Neural crest cell (in vitro differentiated cells): ENCODE data around the gene ERGIC1. TPM values are rescaled to one million over a fixed set of nuclear protein-coding genes. Genes with fewer than 3 reads are reported as not detected.
A peak's percentile ranks its signal among the peaks of the same experiment; 100 is the strongest.

Experiments used
- DNase-seq: peaks from one replicate; pipeline ENCODE4 v3.0.0; 2021; ENCODE audit warnings: low read depth, mixed read lengths, low spot score
- H3K27ac Mint-ChIP-seq: one replicate; pipeline ENCODE4 v1.8.0; 2021; ENCODE audit warnings: mild to moderate bottlenecking, mixed read lengths; ENCODE audit not compliant: unreplicated experiment
- H3K27me3 Mint-ChIP-seq: 2 replicates; pipeline ENCODE4 v1.8.0; 2021; ENCODE audit warnings: low read depth, mild to moderate bottlenecking, mixed read lengths
- H3K36me3 Mint-ChIP-seq: 2 replicates; pipeline ENCODE4 v1.8.0; 2021; ENCODE audit warnings: low read depth, mild to moderate bottlenecking, mixed read lengths
- H3K4me1 Mint-ChIP-seq: 2 replicates; pipeline ENCODE4 v1.8.0; 2021; ENCODE audit warnings: mixed read lengths
- H3K4me3 Mint-ChIP-seq: one replicate; pipeline ENCODE4 v1.8.0; 2021; ENCODE audit warnings: mild to moderate bottlenecking, mixed read lengths
- H3K9me3 Mint-ChIP-seq: 2 replicates; pipeline ENCODE4 v1.8.0; 2021; ENCODE audit warnings: mixed read lengths
- CTCF ChIP-seq: fragments of 200-600 bp; sonication (generic); conservative IDR thresholded peaks from 2 replicates; pipeline ENCODE4 v1.5.0; 2021; ENCODE audit warnings: antibody characterized with exemption, mild to moderate bottlenecking
- total RNA-seq: library from RNA; stranded (reverse); gene quantifications from 2 replicates; pipeline ENCODE4 v1.2.1, GENCODE V29; 2021

ERGIC1 gene
- total RNA-seq, 1 donor from 2014 or later = 108 TPM

- H3K4me1 Mint-ChIP-seq = peaks cover 6% of the 10 kb centered on the region
- peaks cover 7% of the 10 kb centered on the region for H3K36me3 Mint-ChIP-seq
- H3K27ac Mint-ChIP-seq = peak overlapping the region; percentile 97
- no peak for TF ChIP-seq CTCF
- H3K9me3 Mint-ChIP-seq = no peaks in the 10 kb centered on the region
- H3K27me3 Mint-ChIP-seq = no peaks in the 10 kb centered on the region
- DNase-seq = peak; percentile 39
- H3K4me3 Mint-ChIP-seq = no peak overlapping the region
These were observed 105.7 kb downstream of the ERGIC1 start for GRCh38 chr5:172939611-172940267.

GRCh38 chr5:172940268-172941066 is 106.4 kb downstream of the ERGIC1 start:
- H3K9me3 Mint-ChIP-seq = no peaks in the 10 kb centered on the region
- no peaks in the 10 kb centered on the region for H3K27me3 Mint-ChIP-seq
- no peak for DNase-seq
- peak overlapping the region; percentile 35 for H3K27ac Mint-ChIP-seq
- no peak for TF ChIP-seq CTCF
- H3K4me1 Mint-ChIP-seq = peaks cover 6% of the 10 kb centered on the region
- H3K36me3 Mint-ChIP-seq = peaks cover 7% of the 10 kb centered on the region
- no peak overlapping the region for H3K4me3 Mint-ChIP-seq

- TF ChIP-seq CTCF = no peak
- no peak overlapping the region for H3K27ac Mint-ChIP-seq
- H3K9me3 Mint-ChIP-seq = no peaks in the 10 kb centered on the region
- H3K27me3 Mint-ChIP-seq = no peaks in the 10 kb centered on the region
- DNase-seq = no peak
- H3K4me1 Mint-ChIP-seq = peaks cover 6% of the 10 kb centered on the region
- H3K4me3 Mint-ChIP-seq = no peak overlapping the region
- H3K36me3 Mint-ChIP-seq = peaks cover 7% of the 10 kb centered on the region
These were observed 107.0 kb downstream of the ERGIC1 start for GRCh38 chr5:172941067-172941516.

GRCh38 chr5:172942556-172942955 is 108.5 kb downstream of the ERGIC1 start:
- DNase-seq = no peak
- H3K9me3 Mint-ChIP-seq = no peaks in the 10 kb centered on the region
- peaks cover 6% of the 10 kb centered on the region for H3K4me1 Mint-ChIP-seq
- peaks cover 3% of the 10 kb centered on the region for H3K36me3 Mint-ChIP-seq
- no peak for TF ChIP-seq CTCF
- no peak overlapping the region for H3K4me3 Mint-ChIP-seq
- no peak overlapping the region for H3K27ac Mint-ChIP-seq
- no peaks in the 10 kb centered on the region for H3K27me3 Mint-ChIP-seq

GRCh38 chr5:172943283-172943841 is 109.3 kb downstream of the ERGIC1 start:
- no peak for TF ChIP-seq CTCF
- Mint-ChIP-seq H3K4me3 (no peak overlapping the region), H3K27ac (no peak overlapping the region), H3K4me1 (peaks cover 6% of the 10 kb centered on the region), H3K27me3 (no peaks in the 10 kb centered on the region), H3K36me3 (peaks cover 3% of the 10 kb centered on the region), H3K9me3 (no peaks in the 10 kb centered on the region)
- no peak for DNase-seq
